Gastrocnemius medialis (tissue), 4 donors: Measurements from ENCODE around the gene DHRS7B. TPM values are rescaled to one million over a fixed set of nuclear protein-coding genes. Genes with fewer than 3 reads are reported as not detected.
"Not testable (repeated sequence)": the region's sequence is repeated elsewhere in the genome, so short reads cannot be mapped to it uniquely, and the experiment has no call there.

Experiments used
- ATAC-seq, 2 donors: fragments of 150-250 bp; one replicate each; pipeline ENCODE4 v1.9.1; 2016
- DNase-seq, 2 donors: peaks; one replicate each; pipeline ENCODE4 v3.0.0-alpha.2; 2019
- H3K27ac ChIP-seq, 4 donors: fragments of 200-600 bp; sonication (generic); 1 replicate in 1 of 4; 2 replicates in 3 of 4; pipeline ENCODE4 v1.5.1; 2016 to 2018; ENCODE audit warnings: mild to moderate bottlenecking in 2 of 4, moderate library complexity in 1 of 4
- H3K27me3 ChIP-seq, 3 donors: fragments of 200-600 bp; sonication (generic) in 2 of 3; 1 replicate in 1 of 3; 2 replicates in 2 of 3; pipeline versions ENCODE4 v1.5.1 to v1.6.0; 2016 to 2019; ENCODE audit warnings: mild to moderate bottlenecking in 1 of 3, moderate library complexity in 1 of 3
- H3K36me3 ChIP-seq, 2 donors: fragments of 200-600 bp; sonication (generic) in 1 of 2; one replicate each; pipeline ENCODE4 v1.5.1; 2017 to 2018
- H3K4me1 ChIP-seq, 2 donors: fragments of 200-600 bp; sonication (generic) in 1 of 2; one replicate each; pipeline ENCODE4 v1.5.1; 2016 to 2017; ENCODE audit warnings: mild to moderate bottlenecking in 2 of 2
- H3K4me3 ChIP-seq, 4 donors: fragments of 200-600 bp; sonication (generic) in 3 of 4; 1 replicate in 1 of 4; 2 replicates in 3 of 4; pipeline ENCODE4 v1.5.1; 2016 to 2019; ENCODE audit warnings: mild to moderate bottlenecking in 2 of 4
- H3K9me3 ChIP-seq, 3 donors: fragments of 200-600 bp; sonication (generic) in 2 of 3; 1 replicate in 1 of 3; 2 replicates in 2 of 3; pipeline ENCODE4 v1.5.1; 2016 to 2019
- CTCF ChIP-seq, 5 experiments: fragments of 450-650 bp in 3 of 5; fragments of 200-600 bp in 2 of 5; sonication (generic) in 2 of 5; IDR thresholded peaks in 4 of 5; conservative IDR thresholded peaks in 1 of 5; 1 replicate in 4 of 5; 2 replicates in 1 of 5; pipeline ENCODE4 v1.5.1; 2016 to 2019; ENCODE audit warnings: antibody characterized with exemption in 5 of 5, mild to moderate bottlenecking in 3 of 5, moderate library complexity in 3 of 5
- POLR2A ChIP-seq, 2 donors: fragments of 450-650 bp; IDR thresholded peaks; one replicate each; pipeline ENCODE4 v1.6.1; 2017; ENCODE audit warnings: antibody characterized with exemption in 2 of 2, mild to moderate bottlenecking in 2 of 2, moderate library complexity in 2 of 2
- in situ Hi-C, 4 donors: fragments of 200-750 bp; cut with MboI; loops; one replicate each; pipeline versions ENCODE4 v1.15.0 to v1.8.0; 2017; ENCODE audit warnings: low sequenced_read_pairs in 4 of 4
- intact Hi-C: fragments of 100-400 bp; cut with DNase I; formaldehyde crosslinking; loops from one replicate; pipeline ENCODE4 v1.15.1; 2023; ENCODE audit warnings: low total_unique reads
- total RNA-seq, 4 donors: library from RNA; depleted of rRNA; stranded (reverse); fragments of >200 nt; gene quantifications; one replicate each; pipeline versions ENCODE4 v1.1.0 to v1.2.3, GENCODE V29; 2016

DHRS7B gene
- total RNA-seq, 4 donors from 2014 or later: 35.7 to 73.2 (median 43.2) TPM

GRCh38 chr17:21106316-21106715, 20.4 kb upstream of the DHRS7B start:
- H3K27ac ChIP-seq: no peak overlapping the region
- intact Hi-C loops (no loop called here), in situ Hi-C loops (loop anchor here in 2 of 4 donors (25.0 kb wide), 2 partner anchors 406 to 431 kb away; no protein-coding TSS in a partner anchor)
- TF ChIP-seq POLR2A (IDR thresholded peaks at IDR 0.05): no peak
- TF ChIP-seq CTCF (IDR thresholded peaks at IDR 0.05 in 4 of 5, conservative IDR thresholded peaks at IDR 0.05 in 1 of 5): no peak
- DNase-seq (no peak), ATAC-seq (no peak)
- no peaks in the 10 kb centered on the region for H3K27me3 ChIP-seq
- peaks cover 9 to 10% of the 10 kb centered on the region in 2 donors for H3K4me1 ChIP-seq
- no peak overlapping the region for H3K4me3 ChIP-seq
- no peaks in the 10 kb centered on the region for H3K36me3 ChIP-seq
- no peaks in the 10 kb centered on the region for H3K9me3 ChIP-seq

- H3K27ac ChIP-seq, DNase-seq, H3K4me3 ChIP-seq, H3K4me1 ChIP-seq, ATAC-seq, H3K9me3 ChIP-seq, H3K27me3 ChIP-seq, H3K36me3 ChIP-seq, intact Hi-C loops: not testable (repeated sequence)
- in situ Hi-C loops: loop anchor here in 2 of 4 donors (25.0 kb wide), 2 partner anchors 405 to 430 kb away; no protein-coding TSS in a partner anchor
These were observed 19.6 kb upstream of the DHRS7B start for GRCh38 chr17:21107067-21107650.

- Histone ChIP-seq H3K27me3 (no peaks in the 10 kb centered on the region), H3K9me3 (no peaks in the 10 kb centered on the region), H3K4me3 (no peak overlapping the region), H3K36me3 (no peaks in the 10 kb centered on the region), H3K27ac (no peak overlapping the region), H3K4me1 (no peaks in the 10 kb centered on the region)
- TF ChIP-seq CTCF (IDR thresholded peaks at IDR 0.05 in 4 of 5, conservative IDR thresholded peaks at IDR 0.05 in 1 of 5): no peak
- no peak for TF ChIP-seq POLR2A (IDR thresholded peaks at IDR 0.05)
- in situ Hi-C loops: loop anchor here in 2 of 4 donors (25.0 kb wide), 2 partner anchors 404 to 429 kb away; no protein-coding TSS in a partner anchor
- ATAC-seq (no peak), DNase-seq (no peak)
- intact Hi-C loops: no loop called here
These were observed 18.1 kb upstream of the DHRS7B start for GRCh38 chr17:21108651-21109050.

- in situ Hi-C loops: loop anchor here in 2 of 4 donors (25.0 kb wide), 2 partner anchors 399 to 424 kb away; no protein-coding TSS in a partner anchor
- Histone ChIP-seq H3K27ac (no peak overlapping the region), H3K9me3 (no peaks in the 10 kb centered on the region), H3K4me1 (no peaks in the 10 kb centered on the region), H3K27me3 (no peaks in the 10 kb centered on the region), H3K36me3 (no peaks in the 10 kb centered on the region), H3K4me3 (no peak overlapping the region)
- DNase-seq (no peak), ATAC-seq (no peak)
- no peak for TF ChIP-seq CTCF (IDR thresholded peaks at IDR 0.05 in 4 of 5, conservative IDR thresholded peaks at IDR 0.05 in 1 of 5)
- no peak for TF ChIP-seq POLR2A (IDR thresholded peaks at IDR 0.05)
- intact Hi-C loops: no loop called here
These were observed 13.6 kb upstream of the DHRS7B start for GRCh38 chr17:21113049-21113690.

- Histone ChIP-seq H3K27ac (no peak overlapping the region), H3K4me3 (no peak overlapping the region), H3K36me3 (no peaks in the 10 kb centered on the region), H3K4me1 (no peaks in the 10 kb centered on the region), H3K27me3 (no peaks in the 10 kb centered on the region), H3K9me3 (no peaks in the 10 kb centered on the region)
- no peak for DNase-seq
- in situ Hi-C loops: loop anchor here in 2 of 4 donors (25.0 kb wide), 2 partner anchors 399 to 424 kb away; no protein-coding TSS in a partner anchor
- intact Hi-C loops: no loop called here
- no peak for ATAC-seq
- TF ChIP-seq CTCF (IDR thresholded peaks at IDR 0.05 in 4 of 5, conservative IDR thresholded peaks at IDR 0.05 in 1 of 5) (no peak), POLR2A (IDR thresholded peaks at IDR 0.05) (no peak)
These were observed 13.0 kb upstream of the DHRS7B start for GRCh38 chr17:21113716-21114115.

GRCh38 chr17:21114791-21115190, 12.0 kb upstream of the DHRS7B start:
- intact Hi-C loops, H3K27me3 ChIP-seq, ATAC-seq, DNase-seq, H3K36me3 ChIP-seq, H3K4me1 ChIP-seq, H3K27ac ChIP-seq, H3K4me3 ChIP-seq, H3K9me3 ChIP-seq: not testable (repeated sequence)
- in situ Hi-C loops: loop anchor here in 2 of 4 donors (25.0 kb wide), 2 partner anchors 398 to 423 kb away; no protein-coding TSS in a partner anchor
